Karpas-422 (cell line): ENCODE measurements around the gene SPAM1. TPM values are rescaled to one million over a fixed set of nuclear protein-coding genes. Genes with fewer than 3 reads are reported as not detected.

Source experiments
- DNase-seq: peaks from one replicate; pipeline ENCODE4 v3.0.0-alpha.2; 2015
- H2AFZ ChIP-seq: fragments of 200-600 bp; sonication (generic); 2 replicates; pipeline ENCODE4 v1.6.1; 2014; ENCODE audit warnings: antibody characterized with exemption, low read length, mixed read lengths
- H3K27ac ChIP-seq: fragments of 200-600 bp; sonication (generic); 2 replicates; pipeline ENCODE4 v1.5.1; 2014; ENCODE audit warnings: mild to moderate bottlenecking, low read length, moderate library complexity
- H3K27me3 ChIP-seq: fragments of 200-600 bp; sonication (generic); 2 replicates; pipeline ENCODE4 v1.6.1; 2014; ENCODE audit warnings: low read length, mixed read lengths
- H3K36me3 ChIP-seq: fragments of 200-600 bp; sonication (generic); 2 replicates; pipeline ENCODE4 v1.6.1; 2014; ENCODE audit warnings: low read length, mixed read lengths; ENCODE audit not compliant: insufficient read depth
- H3K4me1 ChIP-seq: fragments of 200-600 bp; sonication (generic); 2 replicates; pipeline ENCODE4 v1.6.1; 2014; ENCODE audit warnings: mild to moderate bottlenecking, low read length, mixed read lengths
- H3K4me2 ChIP-seq: fragments of 200-600 bp; sonication (generic); 2 replicates; pipeline ENCODE4 v1.6.1; 2014; ENCODE audit warnings: low read length, low read depth, mild to moderate bottlenecking; ENCODE audit not compliant: poor library complexity, severe bottlenecking
- H3K4me3 ChIP-seq: fragments of 200-600 bp; sonication (generic); 2 replicates; pipeline ENCODE4 v1.5.1; 2014; ENCODE audit warnings: mild to moderate bottlenecking, antibody characterized with exemption, low read length, mixed read lengths
- H3K79me2 ChIP-seq: fragments of 200-600 bp; sonication (generic); 2 replicates; pipeline ENCODE4 v1.6.1; 2014; ENCODE audit warnings: mild to moderate bottlenecking, low read length, mixed read lengths
- H3K9ac ChIP-seq: fragments of 200-600 bp; sonication (generic); 2 replicates; pipeline ENCODE4 v1.6.0; 2014; ENCODE audit warnings: low read length
- H3K9me2 ChIP-seq: fragments of 200-600 bp; sonication (generic), shearing (Covaris generic); replicated peaks from 2 replicates; pipeline ENCODE4 v1.6.0; 2014; ENCODE audit warnings: mild to moderate bottlenecking, low read length, moderate library complexity; ENCODE audit not compliant: insufficient read depth
- H3K9me3 ChIP-seq: fragments of 300-700, 200-600 bp; sonication (generic); 2 replicates; pipeline ENCODE4 v1.6.1; 2014; ENCODE audit warnings: low read length, mixed read lengths
- H4K20me1 ChIP-seq: fragments of 200-600 bp; sonication (generic); 2 replicates; pipeline ENCODE4 v1.6.1; 2014; ENCODE audit warnings: mild to moderate bottlenecking, antibody characterized with exemption, low read length, low read depth; ENCODE audit not compliant: insufficient read depth
- total RNA-seq: library from RNA; depleted of rRNA; stranded (reverse); fragments of >200 nt; shearing (Covaris generic); gene quantifications from 2 replicates; pipeline ENCODE4 v1.2.3, GENCODE V29; 2014; ENCODE audit warnings: low replicate concordance

The SPAM1 gene
- total RNA-seq, 1 experiment from 2014 or later, result not detected

- Histone ChIP-seq H3K79me2 (no peaks in the 10 kb centered on the region), H3K9me2 (no peaks in the 10 kb centered on the region), H3K9me3 (no peaks in the 10 kb centered on the region), H3K9ac (no peak overlapping the region), H4K20me1 (no peaks in the 10 kb centered on the region), H3K4me3 (no peak overlapping the region), H3K36me3 (no peaks in the 10 kb centered on the region), H3K4me2 (no peak overlapping the region), H3K27me3 (no peaks in the 10 kb centered on the region), H3K27ac (no peak overlapping the region), H2AFZ (no peak overlapping the region), H3K4me1 (no peaks in the 10 kb centered on the region)
- no peak for DNase-seq
Observed at GRCh38 chr7:123936388-123936787, 11.3 kb downstream of the SPAM1 start.

GRCh38 chr7:123939784-123940183 is 14.7 kb downstream of the SPAM1 start:
- Histone ChIP-seq H3K4me2 (no peak overlapping the region), H3K36me3 (no peaks in the 10 kb centered on the region), H3K79me2 (no peaks in the 10 kb centered on the region), H3K27ac (no peak overlapping the region), H2AFZ (no peak overlapping the region), H3K4me3 (no peak overlapping the region), H4K20me1 (no peaks in the 10 kb centered on the region), H3K9ac (no peak overlapping the region), H3K27me3 (no peaks in the 10 kb centered on the region), H3K4me1 (no peaks in the 10 kb centered on the region), H3K9me3 (no peaks in the 10 kb centered on the region), H3K9me2 (no peaks in the 10 kb centered on the region)
- no peak for DNase-seq

DNA sequence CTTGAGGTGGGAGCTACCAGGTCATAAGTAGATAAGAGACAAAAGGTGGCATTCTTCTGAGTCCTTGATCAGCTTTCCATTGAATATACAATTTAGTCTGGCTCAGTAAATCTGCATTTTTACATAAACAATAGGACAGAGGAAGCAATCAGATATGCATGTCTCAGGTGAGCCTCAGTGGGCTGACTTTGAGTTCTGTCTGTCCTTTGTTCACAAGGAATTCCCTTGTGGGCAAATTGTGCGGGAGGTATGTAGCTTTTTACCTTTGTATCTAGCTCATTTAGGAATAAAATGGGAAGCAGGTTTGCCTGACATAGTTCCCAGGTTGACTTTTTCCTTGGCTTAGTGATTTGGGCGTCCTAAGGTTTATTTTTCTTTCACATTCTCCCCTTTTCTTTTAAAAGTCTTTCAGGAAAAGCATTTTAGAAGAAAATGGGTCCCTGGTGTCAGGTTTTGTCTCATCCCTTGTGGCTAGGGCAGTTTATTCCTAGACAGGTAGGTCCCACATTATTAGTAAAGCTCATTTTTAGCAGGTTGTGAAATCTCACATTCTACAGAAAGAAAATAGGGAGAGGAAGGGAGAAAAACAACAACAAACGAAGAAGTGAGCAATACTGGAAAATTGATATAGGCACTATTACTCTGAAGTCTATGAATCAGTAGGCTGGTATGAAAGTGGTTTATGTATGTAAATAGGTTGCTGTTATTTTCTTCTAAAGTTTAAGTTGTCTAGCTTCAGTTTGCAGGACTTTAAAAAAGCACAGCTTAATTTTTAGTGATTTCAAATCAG is 16.5 kb downstream of the SPAM1 start:
- H3K9ac ChIP-seq, result no peak overlapping the region
- H3K9me3 ChIP-seq, result no peaks in the 10 kb centered on the region
- no peak overlapping the region for H3K4me3 ChIP-seq
- H3K79me2 ChIP-seq, result no peaks in the 10 kb centered on the region
- no peaks in the 10 kb centered on the region for H3K27me3 ChIP-seq
- DNase-seq, result no peak
- H3K4me1 ChIP-seq, result no peaks in the 10 kb centered on the region
- H3K9me2 ChIP-seq, result no peaks in the 10 kb centered on the region
- no peak overlapping the region for H2AFZ ChIP-seq
- H3K4me2 ChIP-seq, result no peak overlapping the region
- no peaks in the 10 kb centered on the region for H3K36me3 ChIP-seq
- no peaks in the 10 kb centered on the region for H4K20me1 ChIP-seq
- no peak overlapping the region for H3K27ac ChIP-seq

GRCh38 chr7:123944395-123944794 is 19.4 kb downstream of the SPAM1 start:
- Histone ChIP-seq H3K27ac (no peak overlapping the region), H4K20me1 (no peaks in the 10 kb centered on the region), H3K4me2 (no peak overlapping the region), H3K4me3 (no peak overlapping the region), H3K36me3 (no peaks in the 10 kb centered on the region), H3K9me3 (no peaks in the 10 kb centered on the region), H3K79me2 (no peaks in the 10 kb centered on the region), H3K9ac (no peak overlapping the region), H2AFZ (no peak overlapping the region), H3K9me2 (no peaks in the 10 kb centered on the region), H3K4me1 (no peaks in the 10 kb centered on the region), H3K27me3 (no peaks in the 10 kb centered on the region)
- no peak for DNase-seq

DNA sequence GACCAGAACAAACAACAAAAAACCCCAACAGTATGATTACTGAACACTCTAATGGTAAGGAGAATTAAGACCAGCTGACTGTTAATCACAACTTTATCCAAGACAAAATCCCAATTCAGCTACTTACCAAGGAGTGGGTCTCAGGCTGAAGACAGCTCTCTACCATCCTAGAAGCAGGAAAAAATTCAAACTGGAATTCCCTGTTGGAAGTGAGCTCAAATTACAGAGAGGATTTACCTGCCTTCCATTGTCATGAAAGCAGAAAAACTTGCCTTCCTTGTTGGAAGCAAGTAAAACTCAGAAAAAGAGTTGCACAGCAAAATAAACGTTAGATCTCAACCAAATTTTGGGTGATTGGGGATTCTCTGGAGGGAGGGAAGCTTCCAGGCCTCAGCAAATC is 20.9 kb downstream of the SPAM1 start:
- Histone ChIP-seq H3K9me3 (no peaks in the 10 kb centered on the region), H3K27ac (no peak overlapping the region), H3K9me2 (no peaks in the 10 kb centered on the region), H4K20me1 (no peaks in the 10 kb centered on the region), H2AFZ (no peak overlapping the region), H3K79me2 (no peaks in the 10 kb centered on the region), H3K9ac (no peak overlapping the region), H3K36me3 (no peaks in the 10 kb centered on the region), H3K4me1 (no peaks in the 10 kb centered on the region), H3K27me3 (no peaks in the 10 kb centered on the region), H3K4me3 (no peak overlapping the region), H3K4me2 (no peak overlapping the region)
- no peak for DNase-seq

DNA sequence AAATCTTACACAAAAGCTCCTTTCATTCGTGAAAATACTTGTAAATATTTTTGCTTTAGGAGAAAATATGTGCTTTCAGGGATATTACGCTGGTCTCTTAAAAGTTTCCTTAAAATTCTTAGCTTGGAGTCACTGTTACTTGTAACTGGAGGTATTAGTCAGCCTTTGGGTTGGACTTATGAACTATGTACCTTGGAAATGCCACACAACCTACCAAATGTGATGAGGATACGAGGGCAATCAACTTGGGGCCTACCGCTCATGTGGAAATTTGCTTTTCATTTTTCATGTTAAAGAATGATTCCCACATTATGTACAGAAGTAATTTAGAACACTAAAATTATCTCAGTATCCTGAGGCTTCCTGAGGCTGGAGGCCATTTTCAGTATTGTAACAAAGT is 23.1 kb downstream of the SPAM1 start:
- no peaks in the 10 kb centered on the region for H3K36me3 ChIP-seq
- H4K20me1 ChIP-seq, result no peaks in the 10 kb centered on the region
- H3K9me3 ChIP-seq, result no peaks in the 10 kb centered on the region
- no peaks in the 10 kb centered on the region for H3K4me1 ChIP-seq
- H3K9me2 ChIP-seq, result no peaks in the 10 kb centered on the region
- no peak overlapping the region for H3K4me2 ChIP-seq
- no peak overlapping the region for H2AFZ ChIP-seq
- H3K27me3 ChIP-seq, result no peaks in the 10 kb centered on the region
- H3K9ac ChIP-seq, result no peak overlapping the region
- no peak overlapping the region for H3K27ac ChIP-seq
- H3K79me2 ChIP-seq, result no peaks in the 10 kb centered on the region
- no peak for DNase-seq
- no peak overlapping the region for H3K4me3 ChIP-seq

GRCh38 chr7:123958186-123958703 is 33.2 kb downstream of the SPAM1 start:
- Histone ChIP-seq H3K9me2 (no peaks in the 10 kb centered on the region), H2AFZ (no peak overlapping the region), H3K27ac (no peak overlapping the region), H3K4me3 (no peak overlapping the region), H3K36me3 (no peaks in the 10 kb centered on the region), H3K27me3 (0 out of 2 replicates have a peak, but pooled peaks cover 3% of the 10 kb centered on the region), H3K79me2 (no peaks in the 10 kb centered on the region), H3K4me1 (no peaks in the 10 kb centered on the region), H3K9ac (no peak overlapping the region), H3K4me2 (no peak overlapping the region), H3K9me3 (no peaks in the 10 kb centered on the region), H4K20me1 (no peaks in the 10 kb centered on the region)
- no peak for DNase-seq

- Histone ChIP-seq H4K20me1 (no peaks in the 10 kb centered on the region), H3K9me3 (no peaks in the 10 kb centered on the region), H3K4me1 (no peaks in the 10 kb centered on the region), H3K4me2 (no peak overlapping the region), H3K27me3 (no peaks in the 10 kb centered on the region), H3K4me3 (no peak overlapping the region), H3K36me3 (no peaks in the 10 kb centered on the region), H3K79me2 (no peaks in the 10 kb centered on the region), H3K9me2 (no peaks in the 10 kb centered on the region), H3K9ac (no peak overlapping the region), H3K27ac (no peak overlapping the region), H2AFZ (no peak overlapping the region)
- no peak for DNase-seq
Observed at GRCh38 chr7:123961771-123962170, 36.7 kb downstream of the SPAM1 start.
